ENCODE data around the gene PTPRM. TPM values are rescaled to one million over a fixed set of nuclear protein-coding genes. Genes with fewer than 3 reads are reported as not detected.

The PTPRM gene
- polyA plus RNA-seq, 6 donors from 2014 or later, result not detected

DNA sequence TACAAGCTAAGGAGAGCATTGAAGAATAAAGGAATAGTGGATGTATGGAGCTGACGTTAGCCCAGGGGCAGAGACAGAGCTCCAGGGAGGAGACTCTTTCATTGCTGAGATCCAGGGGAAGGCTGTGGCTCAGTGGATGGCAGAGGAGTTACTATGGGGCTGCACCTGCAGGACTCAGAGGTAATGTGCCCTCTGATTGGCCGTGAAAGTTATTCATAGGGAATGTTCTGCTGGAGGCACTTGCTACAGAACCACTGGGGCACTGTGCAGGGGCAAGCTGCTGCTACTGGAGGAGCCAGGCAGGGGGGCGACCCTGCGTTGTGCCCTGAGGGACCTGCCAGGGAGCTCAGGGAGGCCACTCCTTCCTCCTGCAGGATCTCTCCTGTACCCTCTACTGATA lies 199.2 kb downstream of the PTPRM start:
- Mint-ChIP-seq H3K9me3 (peaks cover 0 to 5% (median 0%) of the 10 kb centered on the region in 7 donors), H3K27me3 (no peaks in the 10 kb centered on the region), H3K4me1 (no peaks in the 10 kb centered on the region), H3K36me3 (no peaks in the 10 kb centered on the region), H3K4me3 (no peak overlapping the region), H3K27ac (no peak overlapping the region)
- DNase-seq (no peak), ATAC-seq (ENCODE audit: low read depth in 2 of 2) (no peak)

DNA sequence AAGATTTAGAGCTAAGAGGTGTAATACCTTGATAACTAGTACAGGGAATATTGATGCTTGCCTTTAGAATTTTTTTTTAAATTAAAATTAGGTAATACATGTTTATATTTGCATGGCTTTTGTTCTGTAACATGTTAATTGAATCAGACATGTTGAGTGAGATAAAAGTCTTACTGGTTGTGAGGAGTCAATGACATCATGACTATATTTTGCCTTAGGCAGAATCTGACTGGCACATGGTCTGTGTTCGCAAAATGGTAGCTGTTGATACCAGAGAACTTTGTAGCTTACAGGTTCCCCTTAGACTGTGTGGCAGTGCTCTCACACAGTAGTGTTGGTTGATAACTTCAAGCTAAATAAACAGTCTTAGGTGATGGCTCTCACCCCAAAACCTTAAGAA lies 199.7 kb downstream of the PTPRM start:
- Mint-ChIP-seq H3K4me1 (no peaks in the 10 kb centered on the region), H3K27me3 (no peaks in the 10 kb centered on the region), H3K4me3 (no peak overlapping the region), H3K36me3 (no peaks in the 10 kb centered on the region), H3K9me3 (peaks cover 0 to 5% (median 0%) of the 10 kb centered on the region in 7 donors), H3K27ac (no peak overlapping the region)
- DNase-seq (no peak), ATAC-seq (ENCODE audit: low read depth in 2 of 2) (no peak)

DNA sequence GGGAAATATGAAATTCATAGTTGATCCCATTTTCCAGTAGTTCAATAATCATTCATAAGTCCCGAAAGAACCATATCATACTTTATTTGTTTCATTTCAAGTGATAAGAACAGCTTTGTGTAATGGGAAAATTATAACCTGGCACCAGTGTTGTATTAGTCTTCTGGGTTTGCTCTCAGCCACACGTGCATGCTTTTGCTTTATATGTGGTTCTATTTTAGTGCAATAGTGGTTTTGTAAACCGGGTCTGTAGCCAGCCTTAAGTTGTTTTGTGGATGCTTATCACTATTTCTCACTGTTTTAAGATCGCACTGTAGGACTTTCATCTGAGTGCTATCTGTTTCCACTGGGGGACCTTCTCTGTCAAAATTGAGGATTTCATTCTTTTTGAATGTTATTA lies 203.8 kb downstream of the PTPRM start:
- no peak for ATAC-seq (ENCODE audit: low read depth in 2 of 2)
- Mint-ChIP-seq H3K4me1 (no peaks in the 10 kb centered on the region), H3K4me3 (no peak overlapping the region), H3K27ac (no peak overlapping the region), H3K9me3 (peaks cover 0 to 4% (median 0%) of the 10 kb centered on the region in 7 donors), H3K36me3 (no peaks in the 10 kb centered on the region), H3K27me3 (no peaks in the 10 kb centered on the region)
- DNase-seq, result no peak

DNA sequence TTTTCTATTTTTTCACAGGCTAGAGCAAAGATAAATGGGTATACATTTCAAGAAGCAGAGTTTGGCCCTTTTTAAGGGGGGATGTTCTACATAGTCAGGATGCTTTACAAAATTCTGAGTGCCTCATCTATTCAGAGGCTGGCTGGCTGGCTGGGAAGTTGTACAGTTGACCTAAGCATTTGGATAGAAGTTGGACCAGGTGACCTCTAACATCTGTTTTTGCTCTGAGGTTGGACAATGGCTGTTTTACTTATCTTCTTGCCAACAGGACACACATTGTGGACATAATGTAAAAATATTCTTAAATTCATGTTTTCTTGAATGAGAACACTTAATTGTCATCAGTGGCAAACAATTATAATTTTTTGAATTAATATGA lies 205.4 kb downstream of the PTPRM start:
- H3K9me3 Mint-ChIP-seq, result no peaks in the 10 kb centered on the region
- H3K27me3 Mint-ChIP-seq, result no peaks in the 10 kb centered on the region
- ATAC-seq (ENCODE audit: low read depth in 2 of 2) (no peak), DNase-seq (no peak)
- no peaks in the 10 kb centered on the region for H3K36me3 Mint-ChIP-seq
- no peak overlapping the region for H3K4me3 Mint-ChIP-seq
- H3K4me1 Mint-ChIP-seq, result no peaks in the 10 kb centered on the region
- H3K27ac Mint-ChIP-seq, result no peak overlapping the region

DNA sequence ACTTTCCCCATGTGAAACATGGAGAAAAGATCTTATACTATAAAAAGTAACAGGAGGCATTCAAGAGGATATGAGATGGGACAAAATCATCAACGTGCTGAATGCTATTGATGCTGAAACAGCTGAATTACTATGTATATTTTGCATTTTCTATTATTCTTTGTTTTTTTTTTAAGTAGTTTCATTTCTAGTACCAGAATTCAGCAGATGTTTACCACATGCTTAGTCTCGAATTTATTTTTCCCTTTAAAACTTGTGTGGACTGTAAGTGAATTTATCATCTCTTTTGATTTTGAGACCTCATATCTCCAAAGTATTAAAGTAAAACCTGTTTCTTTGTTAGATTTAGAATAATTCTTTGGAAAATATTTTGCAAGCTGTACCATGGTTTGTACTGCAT lies 205.8 kb downstream of the PTPRM start:
- Mint-ChIP-seq H3K4me3 (no peak overlapping the region), H3K4me1 (no peaks in the 10 kb centered on the region), H3K27ac (no peak overlapping the region), H3K36me3 (no peaks in the 10 kb centered on the region), H3K9me3 (no peaks in the 10 kb centered on the region), H3K27me3 (no peaks in the 10 kb centered on the region)
- ATAC-seq (ENCODE audit: low read depth in 2 of 2) (no peak), DNase-seq (no peak)

DNA sequence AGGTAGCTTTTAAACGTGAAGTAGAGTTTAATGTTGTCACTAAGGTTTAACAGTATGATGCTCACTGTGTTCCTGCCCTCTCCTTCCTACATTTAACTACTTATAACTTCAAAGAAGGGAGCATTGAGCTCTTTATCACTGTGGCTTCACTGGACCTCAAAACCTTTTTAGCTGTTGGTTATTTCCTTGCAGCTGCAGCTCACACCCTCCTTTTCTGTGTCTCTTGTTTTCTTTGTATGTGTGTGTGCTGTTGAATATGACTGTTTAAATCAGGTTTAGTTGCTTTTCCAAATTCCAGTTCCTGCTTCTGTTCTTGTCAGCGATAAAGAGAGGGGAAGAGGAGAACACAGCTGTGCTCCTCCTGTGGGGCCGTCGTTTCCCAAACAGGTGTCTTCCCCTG lies 208.0 kb downstream of the PTPRM start:
- Mint-ChIP-seq H3K9me3 (no peaks in the 10 kb centered on the region), H3K36me3 (no peaks in the 10 kb centered on the region), H3K27me3 (no peaks in the 10 kb centered on the region), H3K4me3 (no peak overlapping the region), H3K27ac (peak overlapping the region in 1 of 6 donors; percentile 25), H3K4me1 (no peaks in the 10 kb centered on the region)
- DNase-seq, result no peak
- no peak for ATAC-seq (ENCODE audit: low read depth in 2 of 2)

DNA sequence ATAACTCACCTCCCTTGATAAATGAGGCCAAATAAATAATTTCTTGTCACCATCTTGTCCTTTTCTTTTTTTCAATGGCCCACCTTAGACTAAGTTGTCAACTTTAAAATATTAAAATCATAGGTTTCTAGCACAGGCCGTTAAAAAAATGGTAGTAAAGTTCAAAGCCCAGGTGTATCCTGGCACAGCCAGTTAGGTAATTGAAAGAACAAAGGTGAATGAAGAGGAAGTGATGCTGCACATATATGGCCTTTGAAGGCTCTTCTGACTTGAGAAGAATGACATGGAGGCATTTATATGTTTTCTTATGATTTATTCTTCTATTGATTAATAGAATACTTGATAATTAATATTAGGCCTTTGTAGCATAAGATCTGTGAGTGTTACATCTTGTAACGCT lies 208.7 kb downstream of the PTPRM start:
- Mint-ChIP-seq H3K4me3 (no peak overlapping the region), H3K4me1 (no peaks in the 10 kb centered on the region), H3K9me3 (no peaks in the 10 kb centered on the region), H3K36me3 (no peaks in the 10 kb centered on the region), H3K27me3 (no peaks in the 10 kb centered on the region), H3K27ac (no peak overlapping the region)
- DNase-seq (no peak), ATAC-seq (ENCODE audit: low read depth in 2 of 2) (no peak)

DNA sequence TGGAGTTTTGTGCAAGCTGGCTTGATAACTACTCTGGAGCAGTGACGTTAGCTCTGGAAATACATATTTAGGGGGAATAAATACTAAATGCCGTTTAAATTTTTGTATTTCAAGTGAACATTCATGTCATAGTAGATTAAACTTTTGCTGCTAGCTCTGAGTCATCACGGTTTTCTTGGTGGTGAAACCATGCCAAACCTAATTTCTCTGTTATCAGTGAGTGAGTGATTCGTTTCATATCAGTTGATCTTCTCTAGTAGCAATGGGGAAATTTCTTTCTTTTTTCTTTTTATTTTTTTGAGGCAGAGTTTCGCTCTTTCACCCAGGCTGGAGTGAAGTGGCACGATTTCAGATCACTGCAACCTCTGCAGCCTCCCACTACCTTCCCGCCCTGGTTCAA lies 211.1 kb downstream of the PTPRM start:
- H3K9me3 Mint-ChIP-seq, result no peaks in the 10 kb centered on the region
- H3K27me3 Mint-ChIP-seq, result no peaks in the 10 kb centered on the region
- H3K36me3 Mint-ChIP-seq, result no peaks in the 10 kb centered on the region
- no peak overlapping the region for H3K27ac Mint-ChIP-seq
- H3K4me1 Mint-ChIP-seq, result no peaks in the 10 kb centered on the region
- H3K4me3 Mint-ChIP-seq, result no peak overlapping the region
- DNase-seq, result no peak
- ATAC-seq (ENCODE audit: low read depth in 2 of 2), result no peak

DNA sequence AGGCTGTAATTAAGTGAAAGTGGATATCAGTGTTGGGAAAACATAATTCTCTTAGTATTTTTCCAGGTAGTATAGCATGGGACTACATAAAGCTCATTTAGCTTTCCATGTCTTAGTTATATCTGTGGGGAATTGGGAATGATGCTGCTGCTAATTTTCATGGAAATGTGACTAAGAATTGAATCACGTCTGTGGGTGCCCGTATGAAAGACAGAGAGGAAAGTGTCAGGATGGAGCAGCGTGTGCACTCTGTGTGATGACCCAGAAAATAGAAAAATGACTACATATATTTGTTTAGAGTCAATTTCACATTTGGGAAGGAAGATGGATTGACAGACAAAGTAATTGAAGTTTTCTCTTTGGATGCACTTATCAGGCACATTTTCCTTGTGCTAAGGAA lies 212.1 kb downstream of the PTPRM start:
- ATAC-seq (ENCODE audit: low read depth in 2 of 2), result no peak
- no peaks in the 10 kb centered on the region for H3K36me3 Mint-ChIP-seq
- no peak overlapping the region for H3K27ac Mint-ChIP-seq
- H3K4me3 Mint-ChIP-seq, result no peak overlapping the region
- H3K27me3 Mint-ChIP-seq, result no peaks in the 10 kb centered on the region
- H3K4me1 Mint-ChIP-seq, result no peaks in the 10 kb centered on the region
- H3K9me3 Mint-ChIP-seq, result no peaks in the 10 kb centered on the region
- DNase-seq, result no peak

DNA sequence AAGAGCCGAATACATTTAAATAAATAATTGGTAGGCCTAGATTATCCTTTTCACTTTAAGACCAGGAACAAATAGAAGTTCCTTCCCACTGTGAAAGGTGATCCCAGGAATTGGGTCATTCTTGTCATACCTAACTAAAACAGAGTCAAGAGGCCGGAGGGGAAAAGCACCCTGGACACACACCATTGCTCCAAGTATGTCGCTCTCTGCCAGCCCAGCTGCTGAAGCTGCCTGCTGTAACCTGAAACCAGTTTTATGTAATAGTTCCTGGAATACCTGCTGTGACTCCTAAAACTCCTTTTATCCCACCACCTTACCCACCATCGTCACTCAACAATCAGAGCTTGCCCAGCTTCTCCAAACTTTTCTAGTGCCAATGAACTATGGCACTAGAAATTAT lies 217.1 kb downstream of the PTPRM start:
- no peaks in the 10 kb centered on the region for H3K27me3 Mint-ChIP-seq
- H3K4me1 Mint-ChIP-seq, result no peaks in the 10 kb centered on the region
- no peak overlapping the region for H3K4me3 Mint-ChIP-seq
- ATAC-seq (ENCODE audit: low read depth in 2 of 2) (no peak), DNase-seq (no peak)
- peaks cover 0 to 5% (median 0%) of the 10 kb centered on the region in 7 donors for H3K9me3 Mint-ChIP-seq
- no peaks in the 10 kb centered on the region for H3K36me3 Mint-ChIP-seq
- no peak overlapping the region for H3K27ac Mint-ChIP-seq

DNA sequence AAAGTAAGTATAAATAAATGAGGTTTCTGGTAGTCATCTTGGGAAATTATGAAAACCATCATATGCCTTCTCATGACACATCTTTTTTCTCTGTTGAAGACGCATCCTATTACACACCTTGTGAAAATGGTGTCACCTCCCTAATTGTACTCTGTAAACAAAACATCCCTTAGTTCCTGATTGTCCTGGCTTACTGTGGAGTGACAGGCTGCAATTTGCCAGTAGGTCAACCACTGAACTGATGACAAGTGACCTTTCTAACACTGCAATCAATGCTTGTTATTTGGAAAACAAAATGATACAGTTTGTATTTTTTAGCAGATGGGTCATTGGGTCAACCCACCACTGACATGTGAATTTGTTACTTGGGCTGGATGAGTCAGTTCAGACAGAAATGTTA lies 219.5 kb downstream of the PTPRM start:
- H3K4me1 Mint-ChIP-seq, result no peaks in the 10 kb centered on the region
- DNase-seq (no peak), ATAC-seq (ENCODE audit: low read depth in 2 of 2) (no peak)
- H3K9me3 Mint-ChIP-seq, result peaks cover 0 to 5% (median 0%) of the 10 kb centered on the region in 7 donors
- H3K36me3 Mint-ChIP-seq, result no peaks in the 10 kb centered on the region
- no peak overlapping the region for H3K27ac Mint-ChIP-seq
- no peaks in the 10 kb centered on the region for H3K27me3 Mint-ChIP-seq
- no peak overlapping the region for H3K4me3 Mint-ChIP-seq

DNA sequence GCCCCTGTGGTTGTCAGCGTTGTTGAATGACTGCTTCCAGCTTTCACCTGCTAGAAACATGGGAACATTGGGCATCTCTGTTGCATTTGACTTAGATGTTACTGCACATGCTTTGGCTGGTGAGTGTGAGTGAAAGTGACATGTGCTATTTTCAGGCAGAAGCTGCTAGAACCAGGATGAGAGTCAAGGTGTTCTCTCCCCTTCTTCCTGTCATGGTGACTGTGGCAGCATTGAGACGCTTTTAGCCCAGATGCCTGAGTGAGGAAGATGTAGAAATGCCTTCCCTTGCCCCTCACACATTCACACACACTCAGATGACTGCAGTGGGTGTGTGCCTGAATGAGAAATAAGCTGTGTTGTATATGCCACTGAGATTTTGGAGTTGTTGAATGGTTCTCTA lies 220.2 kb downstream of the PTPRM start:
- ATAC-seq (ENCODE audit: low read depth in 2 of 2) (no peak), DNase-seq (no peak)
- H3K27ac Mint-ChIP-seq, result no peak overlapping the region
- H3K36me3 Mint-ChIP-seq, result no peaks in the 10 kb centered on the region
- no peak overlapping the region for H3K4me3 Mint-ChIP-seq
- peaks cover 0 to 5% (median 0%) of the 10 kb centered on the region in 7 donors for H3K9me3 Mint-ChIP-seq
- no peaks in the 10 kb centered on the region for H3K4me1 Mint-ChIP-seq
- H3K27me3 Mint-ChIP-seq, result no peaks in the 10 kb centered on the region

DNA sequence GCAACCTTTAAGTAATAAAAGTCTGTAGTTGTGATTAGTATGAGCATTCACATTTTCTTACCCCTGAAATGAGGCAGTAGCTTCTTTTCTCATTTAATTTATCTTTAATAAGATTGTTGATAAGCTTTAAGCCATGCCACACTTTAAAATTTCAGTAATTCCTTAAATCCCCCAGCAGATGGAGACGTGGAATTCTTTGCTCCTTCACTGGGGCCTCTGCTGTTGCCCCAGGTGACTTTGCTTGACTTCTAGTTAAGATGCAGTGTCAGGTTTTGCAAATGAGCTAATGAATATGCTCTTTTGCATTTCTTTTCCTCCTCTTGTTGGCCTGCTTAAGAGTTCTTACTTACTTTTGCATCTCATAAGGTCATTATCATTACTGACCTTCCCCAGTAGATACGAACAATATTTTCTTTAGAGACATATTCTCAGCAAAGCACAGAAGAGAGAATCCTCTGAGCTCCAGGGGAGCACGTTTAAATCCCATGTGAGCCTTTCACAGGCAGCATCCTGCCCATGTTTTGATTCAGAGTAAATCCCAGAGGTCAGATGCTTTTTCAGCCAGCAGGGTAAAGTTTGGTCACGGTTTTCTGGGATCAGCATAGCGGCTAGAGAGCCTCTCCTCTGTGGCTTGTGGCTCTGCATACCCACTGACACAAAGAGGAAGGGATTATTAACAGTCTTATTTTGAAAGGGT lies 222.9 kb downstream of the PTPRM start:
- DNase-seq (no peak), ATAC-seq (ENCODE audit: low read depth in 2 of 2) (no peak)
- peaks cover 0 to 5% (median 0%) of the 10 kb centered on the region in 7 donors for H3K9me3 Mint-ChIP-seq
- H3K36me3 Mint-ChIP-seq, result no peaks in the 10 kb centered on the region
- H3K27ac Mint-ChIP-seq, result peak overlapping the region in 1 of 6 donors; percentile 48
- H3K4me3 Mint-ChIP-seq, result no peak overlapping the region
- H3K27me3 Mint-ChIP-seq, result no peaks in the 10 kb centered on the region
- no peaks in the 10 kb centered on the region for H3K4me1 Mint-ChIP-seq

DNA sequence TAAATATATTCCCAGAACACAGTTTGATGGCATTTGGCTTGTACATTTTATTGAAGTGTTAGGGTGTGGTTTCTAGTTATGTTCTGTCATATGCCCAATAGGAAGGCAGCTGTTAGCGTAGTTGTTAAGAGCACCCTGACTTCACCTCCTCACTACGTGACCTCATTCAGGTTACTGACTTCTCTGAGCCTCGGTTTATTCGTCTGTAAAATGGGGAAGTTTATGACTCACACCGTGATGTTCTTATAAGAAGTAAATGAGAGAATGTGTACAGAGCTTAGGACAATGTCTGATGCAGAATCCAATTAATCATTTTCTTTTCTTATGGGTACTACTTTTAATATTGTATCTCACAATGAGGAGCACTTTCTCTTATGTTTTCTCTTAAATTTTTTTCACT lies 226.0 kb downstream of the PTPRM start:
- Mint-ChIP-seq H3K27ac (no peak overlapping the region), H3K9me3 (no peaks in the 10 kb centered on the region), H3K4me3 (no peak overlapping the region), H3K4me1 (no peaks in the 10 kb centered on the region), H3K36me3 (no peaks in the 10 kb centered on the region), H3K27me3 (no peaks in the 10 kb centered on the region)
- no peak for ATAC-seq (ENCODE audit: low read depth in 2 of 2)
- no peak for DNase-seq

DNA sequence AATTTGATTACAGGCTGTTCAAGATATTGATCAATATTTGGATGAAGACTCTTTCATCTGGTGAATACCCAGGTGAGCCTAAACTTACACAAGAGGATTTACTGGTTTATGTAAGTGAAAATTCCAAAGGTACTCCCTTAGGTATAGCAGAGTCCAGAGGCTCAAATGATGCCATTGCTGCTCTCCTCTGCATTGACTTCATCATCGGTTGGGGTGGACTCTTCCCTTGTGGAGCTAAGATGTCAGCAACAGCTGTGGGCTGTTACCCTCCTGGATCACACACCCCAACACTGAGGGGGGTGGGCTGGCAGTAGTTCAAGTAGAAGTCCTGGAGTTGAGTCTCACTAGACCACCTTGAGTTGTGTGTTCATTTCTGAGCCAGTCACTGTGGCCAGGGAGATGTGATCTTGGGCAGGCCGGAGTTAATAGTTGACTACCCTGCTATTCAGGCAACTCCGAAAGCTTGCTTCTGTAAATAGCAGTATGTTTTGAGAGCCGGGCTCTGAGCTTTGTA lies 236.9 kb downstream of the PTPRM start:
- Mint-ChIP-seq H3K36me3 (no peaks in the 10 kb centered on the region), H3K27ac (no peak overlapping the region), H3K4me1 (no peaks in the 10 kb centered on the region), H3K27me3 (no peaks in the 10 kb centered on the region), H3K9me3 (no peaks in the 10 kb centered on the region), H3K4me3 (no peak overlapping the region)
- DNase-seq (no peak), ATAC-seq (ENCODE audit: low read depth in 2 of 2) (no peak)

Data from naive B cell (primary cell).